ENCODE data around the gene FTL.
"Not testable (repeated sequence)": the region's sequence is repeated elsewhere in the genome, so short reads cannot be mapped to it uniquely, and the experiment has no call there.

Gene FTL

GRCh38 chr19:48925240-48925843 is 39.8 kb upstream of the FTL start:
- FAIRE-seq (no peak), DNase-seq (ENCODE audit: insufficient read length, low spot score) (no peak)
- TF ChIP-seq POLR2AphosphoS5 (IDR thresholded peaks at IDR 0.05; ENCODE audit: low read depth, low read length) (no peak), POLR2A (IDR thresholded peaks at IDR 0.05; ENCODE audit: low read depth, low read length) (no peak), SPI1 (IDR thresholded peaks at IDR 0.05; ENCODE audit: low read depth, low read length) (no peak), PAX5 (IDR thresholded peaks at IDR 0.05; ENCODE audit: insufficient read depth, low read length, severe bottlenecking) (no peak), TAF1 (IDR thresholded peaks at IDR 0.05; ENCODE audit: low read depth, low read length) (no peak), POU2F2 (IDR thresholded peaks at IDR 0.05; ENCODE audit: low read depth, low read length) (no peak)

DNA sequence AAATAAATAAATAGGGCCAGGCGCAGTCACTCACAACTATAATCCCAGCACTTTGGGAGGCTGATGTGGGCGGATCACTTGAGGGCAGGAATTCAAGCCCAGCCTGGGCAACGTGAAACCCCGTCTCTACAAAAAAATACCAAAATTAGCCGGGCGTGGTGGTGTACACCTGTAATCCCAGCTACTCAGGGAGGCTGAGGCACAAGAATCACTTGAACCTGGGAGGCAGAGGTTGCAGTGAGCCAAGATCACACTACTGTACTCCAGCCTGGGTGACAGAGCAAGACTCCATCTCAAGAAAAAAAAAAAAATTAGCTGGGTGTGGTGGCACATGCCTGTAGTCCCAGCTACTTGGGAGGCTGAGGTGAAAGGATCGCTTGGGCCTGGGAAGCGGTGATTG is 39.2 kb upstream of the FTL start:
- not testable (repeated sequence) for FAIRE-seq; DNase-seq (ENCODE audit: insufficient read length, low spot score)

DNA sequence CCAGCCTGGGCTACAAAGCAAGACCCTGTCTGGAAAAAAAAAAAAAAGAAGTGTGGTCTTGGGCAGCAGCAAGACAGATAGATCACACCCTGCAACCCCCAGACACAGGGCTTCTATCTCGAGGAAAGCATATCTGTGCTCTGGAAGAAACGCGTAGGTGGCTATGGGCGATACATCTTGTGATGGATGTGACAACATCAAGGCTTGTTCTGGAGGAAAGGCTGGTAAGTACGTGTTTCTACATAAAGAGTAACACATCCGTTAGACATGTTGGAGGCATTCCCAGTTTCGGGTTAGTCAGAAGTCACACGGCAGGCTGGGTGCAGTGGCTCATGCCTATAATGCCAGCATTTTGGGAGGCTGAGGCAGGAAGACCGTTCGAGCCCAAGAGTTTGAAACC is 38.2 kb upstream of the FTL start:
- FAIRE-seq: peak; percentile 71
- TF ChIP-seq POU2F2 (IDR thresholded peaks at IDR 0.05; ENCODE audit: low read depth, low read length) (no peak), POLR2A (IDR thresholded peaks at IDR 0.05; ENCODE audit: low read depth, low read length) (no peak), TAF1 (IDR thresholded peaks at IDR 0.05; ENCODE audit: low read depth, low read length) (no peak), POLR2AphosphoS5 (IDR thresholded peaks at IDR 0.05; ENCODE audit: low read depth, low read length) (no peak), PAX5 (IDR thresholded peaks at IDR 0.05; ENCODE audit: insufficient read depth, low read length, severe bottlenecking) (no peak), SPI1 (IDR thresholded peaks at IDR 0.05; ENCODE audit: low read depth, low read length) (no peak)
- no peak for DNase-seq (ENCODE audit: insufficient read length, low spot score)

DNA sequence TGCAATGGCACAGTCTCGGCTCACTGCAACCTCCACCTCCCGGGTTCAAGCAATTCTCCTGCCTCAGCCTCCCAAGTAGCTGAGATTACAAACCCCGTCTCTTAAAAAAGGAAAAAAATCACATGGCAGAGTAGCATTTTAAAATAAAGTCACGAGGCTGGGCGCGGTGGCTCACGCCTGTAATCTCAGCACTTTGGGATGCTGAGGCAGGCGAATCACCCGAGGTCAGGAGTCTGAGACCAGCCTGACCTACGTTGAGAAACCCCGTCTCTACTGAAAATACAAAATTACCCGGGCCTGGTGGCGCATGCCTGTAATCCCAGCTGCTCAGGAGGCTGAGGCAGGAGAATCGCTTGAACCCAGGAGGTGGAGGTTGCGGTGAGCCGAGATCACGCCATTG is 37.4 kb upstream of the FTL start:
- FAIRE-seq; DNase-seq (ENCODE audit: insufficient read length, low spot score): not testable (repeated sequence)

GRCh38 chr19:48928164-48929025 is 36.7 kb upstream of the FTL start:
- DNase-seq (ENCODE audit: insufficient read length, low spot score) (no peak), FAIRE-seq (no peak)
- TF ChIP-seq POU2F2 (IDR thresholded peaks at IDR 0.05; ENCODE audit: low read depth, low read length) (no peak), SPI1 (IDR thresholded peaks at IDR 0.05; ENCODE audit: low read depth, low read length) (no peak), PAX5 (IDR thresholded peaks at IDR 0.05; ENCODE audit: insufficient read depth, low read length, severe bottlenecking) (no peak), POLR2A (IDR thresholded peaks at IDR 0.05; ENCODE audit: low read depth, low read length) (no peak), POLR2AphosphoS5 (IDR thresholded peaks at IDR 0.05; ENCODE audit: low read depth, low read length) (no peak), TAF1 (IDR thresholded peaks at IDR 0.05; ENCODE audit: low read depth, low read length) (no peak)

DNA sequence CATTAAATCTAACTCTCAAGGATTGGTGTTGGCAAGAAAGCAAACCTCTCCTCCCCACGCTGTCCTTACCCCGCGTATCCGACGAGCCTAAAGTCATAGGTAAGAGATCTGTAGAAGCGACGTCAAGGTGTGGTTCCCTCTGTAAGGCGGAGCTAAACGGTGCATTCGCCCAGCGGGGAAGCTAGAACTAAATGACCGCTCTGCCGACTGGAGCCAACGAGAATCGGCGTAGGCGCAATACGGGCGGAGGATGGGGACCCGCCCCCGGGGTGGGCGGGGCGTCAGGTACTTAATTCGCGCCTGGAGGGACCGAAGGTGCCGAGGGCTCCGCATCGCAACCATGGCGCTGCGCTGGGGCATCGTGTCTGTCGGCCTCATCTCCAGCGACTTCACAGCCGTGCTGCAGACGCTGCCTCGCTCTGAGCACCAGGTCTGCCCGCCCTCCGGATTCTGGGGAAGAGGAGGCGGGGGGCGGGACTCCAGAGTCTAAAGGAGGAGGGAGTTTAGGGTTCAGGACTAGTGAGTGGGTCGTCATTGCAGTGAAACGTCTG is 31.7 kb upstream of the FTL start, which contains the start of gene DHDH:
TSS of gene DHDH (plus strand) at position 318 of the 551 bp plus-strand sequence. CDS start at position 341, 23 bp downstream.
- DNase-seq (ENCODE audit: insufficient read length, low spot score): peak; percentile 71
- TF ChIP-seq SPI1 (IDR thresholded peaks at IDR 0.05; ENCODE audit: low read depth, low read length): no peak
- peak; percentile 18; the same call in 1 of the 2 replicates for TF ChIP-seq POU2F2 (IDR thresholded peaks at IDR 0.05; ENCODE audit: low read depth, low read length)
- no peak for TF ChIP-seq TAF1 (IDR thresholded peaks at IDR 0.05; ENCODE audit: low read depth, low read length)
- no peak for TF ChIP-seq POLR2A (IDR thresholded peaks at IDR 0.05; ENCODE audit: low read depth, low read length)
- no peak for TF ChIP-seq POLR2AphosphoS5 (IDR thresholded peaks at IDR 0.05; ENCODE audit: low read depth, low read length)
- TF ChIP-seq PAX5 (IDR thresholded peaks at IDR 0.05; ENCODE audit: insufficient read depth, low read length, severe bottlenecking): no peak
- FAIRE-seq: peak; percentile 87

DNA sequence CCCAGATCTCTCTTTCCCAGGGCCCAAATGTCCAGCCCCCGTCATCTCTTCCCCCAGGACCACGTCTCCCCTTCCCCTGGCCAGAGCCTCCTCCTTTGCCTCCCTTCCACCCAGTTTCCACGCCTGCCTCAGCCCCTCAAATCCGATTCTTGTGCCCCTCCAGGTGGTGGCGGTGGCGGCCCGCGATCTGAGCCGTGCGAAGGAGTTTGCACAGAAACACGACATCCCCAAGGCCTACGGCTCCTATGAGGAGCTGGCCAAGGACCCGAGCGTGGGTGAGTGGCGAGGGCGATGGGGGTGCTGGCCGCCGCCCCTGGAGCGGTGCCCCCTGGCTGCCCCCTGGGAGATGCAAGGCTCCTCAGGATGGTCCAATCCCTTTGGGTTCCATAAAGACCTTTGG is 30.3 kb upstream of the FTL start:
- TF ChIP-seq SPI1 (IDR thresholded peaks at IDR 0.05; ENCODE audit: low read depth, low read length) (no peak), POLR2AphosphoS5 (IDR thresholded peaks at IDR 0.05; ENCODE audit: low read depth, low read length) (no peak), POU2F2 (IDR thresholded peaks at IDR 0.05; ENCODE audit: low read depth, low read length) (no peak), PAX5 (IDR thresholded peaks at IDR 0.05; ENCODE audit: insufficient read depth, low read length, severe bottlenecking) (no peak), POLR2A (IDR thresholded peaks at IDR 0.05; ENCODE audit: low read depth, low read length) (no peak), TAF1 (IDR thresholded peaks at IDR 0.05; ENCODE audit: low read depth, low read length) (no peak)
- FAIRE-seq: no peak

GRCh38 chr19:48935864-48936263 is 29.2 kb upstream of the FTL start:
- FAIRE-seq (no peak), DNase-seq (ENCODE audit: insufficient read length, low spot score) (no peak)
- TF ChIP-seq POLR2A (IDR thresholded peaks at IDR 0.05; ENCODE audit: low read depth, low read length) (no peak), SPI1 (IDR thresholded peaks at IDR 0.05; ENCODE audit: low read depth, low read length) (no peak), POLR2AphosphoS5 (IDR thresholded peaks at IDR 0.05; ENCODE audit: low read depth, low read length) (no peak), PAX5 (IDR thresholded peaks at IDR 0.05; ENCODE audit: insufficient read depth, low read length, severe bottlenecking) (no peak), TAF1 (IDR thresholded peaks at IDR 0.05; ENCODE audit: low read depth, low read length) (no peak), POU2F2 (IDR thresholded peaks at IDR 0.05; ENCODE audit: low read depth, low read length) (no peak)

More for the DNA sequence above, 30.3 kb upstream of the FTL start:
- no peak for DNase-seq (ENCODE audit: insufficient read length, low spot score)

DNA sequence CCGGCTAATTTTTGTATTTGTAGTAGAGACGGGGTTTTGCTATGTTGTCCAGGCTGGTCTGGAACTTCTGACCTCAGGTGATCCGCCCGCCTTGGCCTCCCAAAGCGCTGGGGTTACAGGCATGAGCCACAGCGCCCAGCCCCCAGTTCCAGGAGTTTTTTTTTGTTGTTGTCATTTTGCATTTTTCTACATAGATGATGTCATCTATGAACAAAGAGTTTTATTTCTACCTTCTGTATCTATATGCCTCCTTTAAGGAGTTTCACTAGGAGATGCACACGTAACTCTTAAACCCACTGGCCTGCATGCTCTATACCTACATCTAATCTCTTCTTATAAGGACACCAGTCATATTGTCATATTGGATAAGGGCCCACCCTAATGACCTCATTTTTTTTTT is 26.9 kb upstream of the FTL start:
- FAIRE-seq: no peak
- DNase-seq (ENCODE audit: insufficient read length, low spot score): no peak
- TF ChIP-seq POLR2A (IDR thresholded peaks at IDR 0.05; ENCODE audit: low read depth, low read length) (no peak), POU2F2 (IDR thresholded peaks at IDR 0.05; ENCODE audit: low read depth, low read length) (no peak), POLR2AphosphoS5 (IDR thresholded peaks at IDR 0.05; ENCODE audit: low read depth, low read length) (no peak), SPI1 (IDR thresholded peaks at IDR 0.05; ENCODE audit: low read depth, low read length) (no peak), TAF1 (IDR thresholded peaks at IDR 0.05; ENCODE audit: low read depth, low read length) (no peak), PAX5 (IDR thresholded peaks at IDR 0.05; ENCODE audit: insufficient read depth, low read length, severe bottlenecking) (no peak)
